ENCODE data around the gene LILRA5.
"Not testable (repeated sequence)": the region's sequence is repeated elsewhere in the genome, so short reads cannot be mapped to it uniquely, and the experiment has no call there.

LILRA5 gene

DNA sequence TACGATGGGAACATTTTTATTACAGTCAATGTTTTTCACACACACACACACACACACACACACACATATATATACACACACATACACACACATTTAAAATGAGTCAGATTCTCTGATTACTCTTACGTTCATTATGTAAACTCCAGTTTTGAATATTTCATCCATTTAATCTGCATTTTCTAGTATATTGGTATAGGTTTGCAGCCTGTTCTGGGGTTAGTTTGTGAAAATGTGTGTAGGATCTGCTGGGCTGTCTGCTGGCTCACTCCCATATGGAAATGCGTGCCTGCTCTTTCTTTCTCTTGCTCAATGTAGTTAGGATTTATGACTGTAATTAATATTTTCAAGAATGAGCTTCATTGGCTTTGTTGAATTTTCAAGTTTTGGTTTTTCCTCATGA, 39.1 kb downstream of the LILRA5 start:
- no peak for DNase-seq (ENCODE audit: low spot score)

DNA sequence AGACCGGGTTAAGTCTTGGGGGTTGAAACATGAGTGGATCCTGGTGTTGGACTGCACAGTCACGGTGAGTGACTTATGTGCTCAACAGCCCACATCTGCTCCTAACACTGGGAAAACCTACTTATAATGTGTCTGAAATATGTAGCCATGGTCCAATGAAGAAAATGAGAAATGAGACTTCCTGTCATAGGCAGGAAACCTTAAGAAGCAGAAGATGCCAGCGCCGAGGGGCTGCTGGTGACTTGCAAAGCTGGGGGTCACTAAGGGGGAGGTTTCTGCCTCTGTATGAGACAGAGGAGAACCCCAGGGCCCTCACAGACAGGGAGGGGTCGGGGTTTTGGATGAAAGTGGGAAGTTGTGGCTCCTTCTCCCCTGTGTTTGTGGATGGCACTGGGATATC, 40.8 kb downstream of the LILRA5 start:
- not testable (repeated sequence) for DNase-seq (ENCODE audit: low spot score)

DNA sequence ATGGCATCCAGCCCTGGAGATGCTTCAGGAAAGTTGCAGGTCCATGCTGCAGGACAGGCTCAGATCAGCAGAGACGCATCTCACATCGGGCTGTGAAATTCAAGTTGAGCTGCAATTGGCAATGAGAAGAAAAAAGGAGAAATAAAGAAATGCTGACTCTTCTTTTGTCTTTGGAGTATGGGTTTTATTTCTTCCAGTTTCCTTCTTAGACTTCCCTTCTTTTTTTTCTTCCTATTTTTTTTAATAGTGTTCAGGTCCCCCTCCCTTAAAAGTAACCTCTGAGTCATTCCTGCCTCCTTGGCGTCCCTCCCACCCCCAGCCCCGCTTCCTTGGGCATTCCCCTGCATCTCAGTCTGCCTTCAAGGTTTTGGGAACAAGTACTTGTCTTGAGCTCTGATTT, 41.4 kb downstream of the LILRA5 start:
- not testable (repeated sequence) for DNase-seq (ENCODE audit: low spot score)

DNA sequence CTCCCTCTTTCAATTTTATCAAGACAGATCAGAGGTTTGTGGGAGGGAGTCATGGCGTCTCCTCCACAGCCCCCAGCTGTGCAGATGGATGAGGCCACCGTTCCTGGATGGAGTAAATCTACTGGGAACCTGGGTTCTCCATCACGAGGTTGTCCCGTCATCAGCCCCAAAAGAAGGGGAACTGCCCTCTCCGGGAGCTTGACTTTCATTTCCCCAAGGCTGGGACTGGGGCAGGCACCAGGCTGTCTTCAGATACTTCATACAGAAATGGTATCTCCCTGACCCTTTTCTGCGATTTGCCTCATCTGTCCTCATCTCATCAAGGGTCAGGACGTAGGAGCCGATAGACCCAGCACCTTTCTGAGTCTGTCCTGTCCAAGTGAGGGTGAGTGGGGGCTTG, 41.9 kb downstream of the LILRA5 start:
- DNase-seq (ENCODE audit: low spot score): no peak

DNA sequence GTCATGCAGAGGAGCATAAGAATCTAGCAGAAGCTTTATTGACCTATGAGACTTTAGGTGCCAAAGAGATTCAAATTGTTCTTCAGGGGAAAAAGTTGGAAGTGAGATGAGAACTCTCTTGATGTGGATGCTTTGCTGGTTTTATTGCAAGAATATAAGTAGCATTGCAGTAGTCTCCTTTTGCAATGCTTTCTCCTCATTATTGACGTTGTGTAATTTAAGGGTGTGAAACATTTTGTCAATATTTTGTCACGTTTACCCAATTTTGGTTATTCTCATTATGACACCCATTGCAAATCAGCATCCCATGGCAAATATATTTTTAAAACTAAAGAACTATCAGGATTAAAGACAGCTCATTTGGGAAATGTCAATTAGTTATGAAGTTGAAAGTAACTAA, 44.0 kb downstream of the LILRA5 start:
- DNase-seq (ENCODE audit: low spot score): no peak

DNA sequence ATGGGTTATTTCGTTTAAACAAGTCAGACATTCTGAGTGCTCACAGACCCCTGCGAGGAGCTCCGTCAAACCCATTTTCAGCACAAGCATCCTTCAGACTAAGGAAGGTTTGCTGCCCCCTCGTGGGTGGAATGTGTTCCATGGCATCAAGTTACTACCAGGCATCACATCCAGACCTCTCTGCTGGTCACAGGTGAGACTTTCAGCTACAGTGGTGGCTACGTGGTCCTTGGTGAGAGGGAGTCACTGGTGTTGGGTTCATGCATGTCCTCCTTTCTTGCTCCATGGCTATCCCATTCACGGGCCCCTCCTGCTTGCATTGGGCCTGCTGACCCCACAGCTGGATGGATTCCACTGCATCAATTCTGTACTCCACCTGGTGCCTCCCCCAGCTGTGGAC, 46.8 kb downstream of the LILRA5 start:
- peak; percentile 56 for DNase-seq (ENCODE audit: low spot score)

DNA sequence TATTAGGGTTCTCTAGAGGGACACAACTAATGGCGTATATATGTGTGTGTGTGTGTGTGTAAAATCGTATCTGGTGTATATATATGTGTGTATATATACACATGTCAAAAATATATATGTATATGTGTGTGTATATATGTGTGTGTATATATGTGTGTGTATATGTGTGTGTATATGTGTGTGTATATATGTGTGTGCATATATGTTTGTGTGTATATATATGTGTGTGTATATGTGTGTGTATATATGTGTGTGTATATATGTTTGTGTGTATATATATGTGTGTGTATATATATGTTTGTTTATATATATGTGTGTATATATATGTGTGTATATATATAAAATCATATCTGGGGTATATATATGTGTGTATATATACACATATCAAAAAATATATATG, 50.5 kb downstream of the LILRA5 start:
- DNase-seq (ENCODE audit: low spot score): no peak

DNA sequence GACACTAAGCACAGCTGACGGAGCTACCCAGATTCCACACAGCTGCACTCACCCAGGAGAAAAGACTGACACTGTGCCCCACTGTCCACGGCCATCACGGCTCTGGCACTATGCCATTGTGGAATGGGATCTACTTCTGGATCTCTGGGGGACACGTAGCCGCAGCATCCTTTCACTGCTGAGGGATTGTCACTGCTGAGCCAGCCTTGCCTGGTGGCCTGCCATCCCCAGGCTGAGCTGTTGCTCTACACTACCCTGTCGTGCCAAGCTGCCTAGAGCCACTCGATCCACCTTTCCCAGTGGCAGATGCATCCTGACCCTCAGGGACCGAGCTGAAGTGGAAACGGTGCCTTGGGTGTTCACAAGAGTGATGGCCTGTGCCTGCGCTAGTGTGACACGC, 50.9 kb downstream of the LILRA5 start:
- no peak for DNase-seq (ENCODE audit: low spot score)

DNA sequence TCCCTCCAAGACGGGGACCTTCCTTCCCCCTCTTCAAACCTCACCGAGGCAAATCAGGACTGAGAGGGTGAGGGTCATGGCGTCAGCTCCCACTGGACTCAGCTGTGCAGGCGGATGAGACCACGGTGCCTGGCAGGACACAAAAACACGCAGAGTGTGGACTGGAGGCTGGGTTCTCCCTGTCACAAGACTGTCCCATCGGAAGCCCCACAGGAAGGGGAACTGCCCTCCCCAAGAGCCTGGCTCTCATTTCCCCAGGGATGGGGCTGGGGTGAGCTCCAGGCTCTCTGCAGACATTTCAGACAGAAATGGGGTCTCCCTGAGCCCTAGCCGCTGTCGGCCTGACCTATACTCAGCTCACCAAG, 55.9 kb downstream of the LILRA5 start, which contains the start of gene LILRB5:
Gene LILRB5, minus strand, starts transcription at position 158 of the 365 bp plus-strand sequence. Its CDS starts 80 bp downstream, at position 78.
- no peak for DNase-seq (ENCODE audit: low spot score)
